Vagina (tissue), 2 donors: Measurements from ENCODE around the gene RBM18.

Source experiments
- POLR2A ChIP-seq, 2 donors: fragments of 450-650 bp; IDR thresholded peaks; one replicate each; pipeline ENCODE4 v1.6.1; 2017; ENCODE audit warnings: antibody characterized with exemption in 2 of 2, mild to moderate bottlenecking in 2 of 2, moderate library complexity in 2 of 2
- POLR2AphosphoS5 ChIP-seq, 2 donors: sonication (generic); formaldehyde crosslinking; IDR thresholded peaks; one replicate each; pipeline ENCODE4 v1.9.0; 2017; ENCODE audit warnings: antibody characterized with exemption in 2 of 2, mild to moderate bottlenecking in 2 of 2, low read depth in 1 of 2; ENCODE audit not compliant: insufficient read depth in 1 of 2
- TF ChIP-seq, protein P1 (sequence below), 3 experiments: fragments of 450-650 bp in 2 of 3; fragments of 200-600 bp in 1 of 3; sonication (generic) in 1 of 3; IDR thresholded peaks; one replicate each; pipeline ENCODE4 v1.5.1; 2017 to 2019; ENCODE audit warnings: antibody characterized with exemption in 3 of 3, mild to moderate bottlenecking in 2 of 3, moderate library complexity in 2 of 3

DNA sequence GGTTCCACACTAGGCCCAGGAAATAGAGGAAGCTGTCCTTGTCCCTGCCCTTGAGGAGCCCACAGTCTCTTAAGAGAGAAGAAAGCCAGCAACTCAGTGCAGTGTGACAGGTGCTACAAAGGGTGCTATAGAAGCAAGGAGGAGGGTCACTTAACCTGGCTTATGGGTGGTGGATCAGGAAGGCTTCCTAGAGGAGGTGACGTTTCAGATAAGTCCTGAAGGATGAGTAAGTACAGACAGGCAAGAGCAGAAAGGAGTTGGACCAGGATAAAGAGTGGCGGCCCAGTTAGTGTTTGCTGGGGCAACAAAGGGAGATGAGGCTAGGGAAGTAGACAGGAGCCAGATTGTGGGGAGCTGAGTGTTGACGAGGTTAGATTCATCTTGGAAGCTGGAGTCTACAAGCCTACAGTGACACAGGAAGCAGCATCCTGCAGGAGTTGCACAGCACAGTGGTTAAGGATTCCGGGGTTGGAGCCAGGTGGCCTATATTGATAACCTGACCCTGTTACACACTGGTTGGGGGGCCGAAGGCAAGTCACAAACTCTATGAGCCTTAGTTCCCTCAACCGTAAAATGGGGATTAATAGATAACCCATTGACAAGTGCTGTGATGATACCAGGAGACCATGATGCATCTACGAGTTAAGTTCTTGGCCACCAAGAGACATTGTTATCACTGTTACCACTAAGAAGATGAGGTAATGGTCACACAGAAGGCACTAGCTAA, 30.5 kb downstream of the RBM18 start:
- TF ChIP-seq, protein P1, sequence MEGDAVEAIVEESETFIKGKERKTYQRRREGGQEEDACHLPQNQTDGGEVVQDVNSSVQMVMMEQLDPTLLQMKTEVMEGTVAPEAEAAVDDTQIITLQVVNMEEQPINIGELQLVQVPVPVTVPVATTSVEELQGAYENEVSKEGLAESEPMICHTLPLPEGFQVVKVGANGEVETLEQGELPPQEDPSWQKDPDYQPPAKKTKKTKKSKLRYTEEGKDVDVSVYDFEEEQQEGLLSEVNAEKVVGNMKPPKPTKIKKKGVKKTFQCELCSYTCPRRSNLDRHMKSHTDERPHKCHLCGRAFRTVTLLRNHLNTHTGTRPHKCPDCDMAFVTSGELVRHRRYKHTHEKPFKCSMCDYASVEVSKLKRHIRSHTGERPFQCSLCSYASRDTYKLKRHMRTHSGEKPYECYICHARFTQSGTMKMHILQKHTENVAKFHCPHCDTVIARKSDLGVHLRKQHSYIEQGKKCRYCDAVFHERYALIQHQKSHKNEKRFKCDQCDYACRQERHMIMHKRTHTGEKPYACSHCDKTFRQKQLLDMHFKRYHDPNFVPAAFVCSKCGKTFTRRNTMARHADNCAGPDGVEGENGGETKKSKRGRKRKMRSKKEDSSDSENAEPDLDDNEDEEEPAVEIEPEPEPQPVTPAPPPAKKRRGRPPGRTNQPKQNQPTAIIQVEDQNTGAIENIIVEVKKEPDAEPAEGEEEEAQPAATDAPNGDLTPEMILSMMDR (IDR thresholded peaks at IDR 0.05), result no peak
- TF ChIP-seq POLR2A (IDR thresholded peaks at IDR 0.05) (no peak), POLR2AphosphoS5 (IDR thresholded peaks at IDR 0.05; ENCODE audit: insufficient read depth in 1 of 2, low read depth in 1 of 2) (no peak)
